GM23338 (cell line): ENCODE results near the gene CAP1. TPM values are rescaled to one million over a fixed set of nuclear protein-coding genes. Genes with fewer than 3 reads are reported as not detected.

Experiments used
- ATAC-seq: fragments of 200-7000 bp; cut with Tn5 transposase; 3 replicates; pipeline ENCODE4 v1.9.1; 2020
- DNase-seq: peaks from one replicate; pipeline ENCODE4 v3.0.0-alpha.2; 2015; ENCODE audit warnings: low spot score
- H2AFZ ChIP-seq: fragments of 200-600 bp; sonication (generic); 2 replicates; pipeline ENCODE4 v1.8.0; 2016; ENCODE audit warnings: antibody characterized with exemption, mild to moderate bottlenecking, moderate library complexity
- H3F3A ChIP-seq: fragments of 200-600 bp; sonication (generic); replicated peaks from 2 replicates; pipeline ENCODE4 v1.8.0; 2017; ENCODE audit warnings: antibody characterized with exemption, mixed run types, low read depth
- H3K27ac ChIP-seq: fragments of 200-600 bp; sonication (generic); 2 replicates; pipeline ENCODE4 v1.6.1; 2016; ENCODE audit warnings: low read depth
- H3K27me3 ChIP-seq: fragments of 200-600 bp; sonication (generic); 2 replicates; pipeline ENCODE4 v1.8.0; 2016; ENCODE audit warnings: mild to moderate bottlenecking, mixed run types, moderate library complexity; ENCODE audit not compliant: insufficient read depth
- H3K36me3 ChIP-seq: fragments of 200-600 bp; sonication (generic); 2 replicates; pipeline ENCODE4 v1.8.0; 2016; ENCODE audit warnings: mild to moderate bottlenecking; ENCODE audit not compliant: insufficient read depth
- H3K4me1 ChIP-seq: fragments of 200-600 bp; sonication (generic); 2 replicates; pipeline ENCODE4 v1.8.0; 2016; ENCODE audit warnings: mild to moderate bottlenecking, moderate library complexity; ENCODE audit not compliant: insufficient read depth
- H3K4me2 ChIP-seq: fragments of 200-600 bp; sonication (generic); 2 replicates; pipeline ENCODE4 v1.7.1; 2017; ENCODE audit warnings: mixed run types
- H3K4me3 ChIP-seq: fragments of 200-600 bp; sonication (generic); 2 replicates; pipeline ENCODE4 v1.6.1; 2016; ENCODE audit warnings: mixed run types
- H3K79me2 ChIP-seq: fragments of 200-600 bp; sonication (generic); replicated peaks from 2 replicates; pipeline ENCODE4 v1.8.0; 2017; ENCODE audit warnings: mild to moderate bottlenecking; ENCODE audit not compliant: insufficient read depth
- H3K9me2 ChIP-seq: fragments of 200-600 bp; sonication (generic); 2 replicates; pipeline ENCODE4 v1.8.0; 2017; ENCODE audit not compliant: insufficient read depth
- H4K20me1 ChIP-seq: fragments of 200-600 bp; sonication (generic); replicated peaks from 2 replicates; pipeline ENCODE4 v1.8.0; 2017; ENCODE audit warnings: mild to moderate bottlenecking; ENCODE audit not compliant: insufficient read depth
- H3K27ac Mint-ChIP-seq: 2 replicates; pipeline ENCODE4 v1.8.0; 2020; ENCODE audit warnings: inconsistent platforms, mild to moderate bottlenecking, moderate library complexity, mixed read lengths
- H3K27me3 Mint-ChIP-seq: 3 replicates; pipeline ENCODE4 v1.8.0; 2022; ENCODE audit warnings: low read depth, mild to moderate bottlenecking, moderate library complexity, mixed read lengths, inconsistent platforms; ENCODE audit not compliant: insufficient read depth, poor library complexity
- H3K36me3 Mint-ChIP-seq: 3 replicates; pipeline ENCODE4 v1.8.0; 2021; ENCODE audit warnings: low read depth, mild to moderate bottlenecking, inconsistent platforms, moderate library complexity, mixed read lengths
- H3K4me1 Mint-ChIP-seq: 3 replicates; pipeline ENCODE4 v1.8.0; 2020; ENCODE audit warnings: mild to moderate bottlenecking, inconsistent platforms, mixed read lengths
- H3K4me3 Mint-ChIP-seq: 3 replicates; pipeline ENCODE4 v1.8.0; 2021; ENCODE audit warnings: moderate library complexity, mild to moderate bottlenecking, inconsistent platforms, mixed read lengths
- H3K9me3 Mint-ChIP-seq: 3 replicates; pipeline ENCODE4 v1.8.0; 2020; ENCODE audit warnings: moderate library complexity, mild to moderate bottlenecking, inconsistent platforms, mixed read lengths
- CREB1 ChIP-seq: fragments of 250-450 bp; sonication (Bioruptor Pico); IDR thresholded peaks from 2 replicates; pipeline ENCODE4 v1.5.0; 2020; ENCODE audit warnings: low read depth, mild to moderate bottlenecking, moderate library complexity
- EZH2 ChIP-seq: fragments of 200-600 bp; sonication (generic); IDR thresholded peaks from one replicate; pipeline ENCODE4 v1.8.0; 2017; ENCODE audit warnings: antibody characterized with exemption, mild to moderate bottlenecking, low read depth; ENCODE audit not compliant: unreplicated experiment
- EZH2phosphoT487 ChIP-seq: fragments of 200-600 bp; sonication (generic); IDR thresholded peaks from one replicate; pipeline ENCODE4 v1.8.1; 2018; ENCODE audit warnings: antibody characterized with exemption; ENCODE audit not compliant: unreplicated experiment
- JUNB ChIP-seq: IDR thresholded peaks from one replicate; pipeline ENCODE4 v1.6.1; 2016; ENCODE audit warnings: antibody characterized with exemption; ENCODE audit not compliant: unreplicated experiment
- NANOG ChIP-seq: IDR thresholded peaks from 2 replicates; pipeline ENCODE4 v1.6.1; 2016; ENCODE audit warnings: antibody characterized with exemption, borderline replicate concordance
- POLR2AphosphoS5 ChIP-seq: IDR thresholded peaks from 2 replicates; pipeline ENCODE4 v1.6.1; 2016; ENCODE audit warnings: antibody characterized with exemption, low read depth
- STAT1 ChIP-seq: IDR thresholded peaks from one replicate; pipeline ENCODE4 v1.6.1; 2016; ENCODE audit warnings: antibody characterized with exemption; ENCODE audit not compliant: unreplicated experiment
- ZNF114 ChIP-seq: fragments of 250-450 bp; sonication (Bioruptor Pico); IDR thresholded peaks from 2 replicates; pipeline ENCODE4 v1.5.0; 2020; ENCODE audit warnings: mild to moderate bottlenecking, moderate library complexity
- ZNF331 ChIP-seq: fragments of 250-450 bp; sonication (Bioruptor Pico); IDR thresholded peaks from 2 replicates; pipeline ENCODE4 v1.5.0; 2020; ENCODE audit warnings: low read depth, mild to moderate bottlenecking, moderate library complexity
- polyA plus RNA-seq: library from polyadenylated mRNA; unstranded; fragments of >200 nt; fragmentation: Nextera tagmentation; extraction: Ambion mirVana; gene quantifications from 2 replicates; pipeline ENCODE4 v1.2.1, GENCODE V29; 2016
- total RNA-seq: library from RNA; depleted of rRNA; stranded (reverse); fragments of >200 nt; shearing (Covaris generic); gene quantifications from 2 replicates; pipeline ENCODE4 v1.2.3, GENCODE V29; 2014
- TF ChIP-seq, protein P1 (sequence below): fragments of 250-450 bp; sonication (Bioruptor Pico); IDR thresholded peaks from 2 replicates; pipeline ENCODE4 v1.5.0; 2020; ENCODE audit warnings: mild to moderate bottlenecking, moderate library complexity
- TF ChIP-seq, protein P2 (sequence below): IDR thresholded peaks from one replicate; pipeline ENCODE4 v1.6.1; 2018; ENCODE audit warnings: antibody characterized with exemption; ENCODE audit not compliant: unreplicated experiment
- TF ChIP-seq, protein P3 (sequence below), 2 experiments: fragments of 200-600 bp in 1 of 2; sonication (generic) in 1 of 2; conservative IDR thresholded peaks; 2 replicates each; pipeline versions ENCODE4 v1.5.1 to v1.6.1; 2016 to 2017; ENCODE audit warnings: antibody characterized with exemption in 2 of 2, low read depth in 2 of 2, mild to moderate bottlenecking in 2 of 2, moderate library complexity in 1 of 2
- TF ChIP-seq, protein P4 (sequence below): IDR thresholded peaks from 2 replicates; pipeline ENCODE4 v1.6.1; 2016; ENCODE audit warnings: antibody characterized with exemption

The CAP1 gene
- total and polyA plus RNA-seq, 2 experiments from 2014 or later, result 133 to 254 TPM

DNA sequence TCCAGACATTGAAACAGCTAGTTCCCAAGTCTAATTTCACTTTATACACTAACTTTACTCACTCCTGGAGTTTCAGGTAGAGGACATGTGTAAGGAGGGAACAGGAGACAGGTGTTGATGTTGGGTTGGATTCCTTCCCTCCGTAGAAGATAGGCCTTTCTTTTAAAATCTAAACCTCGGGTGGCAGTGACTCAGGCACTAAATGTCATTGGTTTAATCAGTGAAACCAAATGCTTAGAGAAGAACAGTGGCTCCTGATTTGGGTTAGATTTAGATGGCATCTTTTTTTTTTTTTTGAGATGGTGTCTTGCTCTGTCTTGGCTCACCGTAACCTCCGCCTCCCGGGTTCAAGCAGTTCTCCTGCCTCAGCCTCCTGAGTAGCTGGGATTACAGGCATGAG lies 7.2 kb downstream of the CAP1 start:
- DNase-seq (no peak), ATAC-seq (no peak)
- Histone ChIP-seq H3K79me2 (peaks cover 100% of the 10 kb centered on the region), H3F3A (no peaks in the 10 kb centered on the region), H3K4me3 (no peak overlapping the region), H3K9me2 (no peaks in the 10 kb centered on the region), H4K20me1 (peaks cover 63% of the 10 kb centered on the region), H3K27me3 (no peaks in the 10 kb centered on the region), H3K36me3 (peaks cover 5% of the 10 kb centered on the region), H2AFZ (no peak overlapping the region), H3K4me1 (no peaks in the 10 kb centered on the region), H3K27ac (0 out of 2 replicates have a peak overlapping the region, but pooled peaks have one; percentile 51), H3K4me2 (no peak overlapping the region)
- Mint-ChIP-seq H3K4me1 (peaks cover 9% of the 10 kb centered on the region), H3K4me3 (no peak overlapping the region), H3K36me3 (peaks cover 17% of the 10 kb centered on the region), H3K9me3 (no peaks in the 10 kb centered on the region), H3K27me3 (no peaks in the 10 kb centered on the region), H3K27ac (no peak overlapping the region)
- TF ChIP-seq CREB1, result no peak
- TF ChIP-seq EZH2phosphoT487, result no peak
- TF ChIP-seq, protein P1, sequence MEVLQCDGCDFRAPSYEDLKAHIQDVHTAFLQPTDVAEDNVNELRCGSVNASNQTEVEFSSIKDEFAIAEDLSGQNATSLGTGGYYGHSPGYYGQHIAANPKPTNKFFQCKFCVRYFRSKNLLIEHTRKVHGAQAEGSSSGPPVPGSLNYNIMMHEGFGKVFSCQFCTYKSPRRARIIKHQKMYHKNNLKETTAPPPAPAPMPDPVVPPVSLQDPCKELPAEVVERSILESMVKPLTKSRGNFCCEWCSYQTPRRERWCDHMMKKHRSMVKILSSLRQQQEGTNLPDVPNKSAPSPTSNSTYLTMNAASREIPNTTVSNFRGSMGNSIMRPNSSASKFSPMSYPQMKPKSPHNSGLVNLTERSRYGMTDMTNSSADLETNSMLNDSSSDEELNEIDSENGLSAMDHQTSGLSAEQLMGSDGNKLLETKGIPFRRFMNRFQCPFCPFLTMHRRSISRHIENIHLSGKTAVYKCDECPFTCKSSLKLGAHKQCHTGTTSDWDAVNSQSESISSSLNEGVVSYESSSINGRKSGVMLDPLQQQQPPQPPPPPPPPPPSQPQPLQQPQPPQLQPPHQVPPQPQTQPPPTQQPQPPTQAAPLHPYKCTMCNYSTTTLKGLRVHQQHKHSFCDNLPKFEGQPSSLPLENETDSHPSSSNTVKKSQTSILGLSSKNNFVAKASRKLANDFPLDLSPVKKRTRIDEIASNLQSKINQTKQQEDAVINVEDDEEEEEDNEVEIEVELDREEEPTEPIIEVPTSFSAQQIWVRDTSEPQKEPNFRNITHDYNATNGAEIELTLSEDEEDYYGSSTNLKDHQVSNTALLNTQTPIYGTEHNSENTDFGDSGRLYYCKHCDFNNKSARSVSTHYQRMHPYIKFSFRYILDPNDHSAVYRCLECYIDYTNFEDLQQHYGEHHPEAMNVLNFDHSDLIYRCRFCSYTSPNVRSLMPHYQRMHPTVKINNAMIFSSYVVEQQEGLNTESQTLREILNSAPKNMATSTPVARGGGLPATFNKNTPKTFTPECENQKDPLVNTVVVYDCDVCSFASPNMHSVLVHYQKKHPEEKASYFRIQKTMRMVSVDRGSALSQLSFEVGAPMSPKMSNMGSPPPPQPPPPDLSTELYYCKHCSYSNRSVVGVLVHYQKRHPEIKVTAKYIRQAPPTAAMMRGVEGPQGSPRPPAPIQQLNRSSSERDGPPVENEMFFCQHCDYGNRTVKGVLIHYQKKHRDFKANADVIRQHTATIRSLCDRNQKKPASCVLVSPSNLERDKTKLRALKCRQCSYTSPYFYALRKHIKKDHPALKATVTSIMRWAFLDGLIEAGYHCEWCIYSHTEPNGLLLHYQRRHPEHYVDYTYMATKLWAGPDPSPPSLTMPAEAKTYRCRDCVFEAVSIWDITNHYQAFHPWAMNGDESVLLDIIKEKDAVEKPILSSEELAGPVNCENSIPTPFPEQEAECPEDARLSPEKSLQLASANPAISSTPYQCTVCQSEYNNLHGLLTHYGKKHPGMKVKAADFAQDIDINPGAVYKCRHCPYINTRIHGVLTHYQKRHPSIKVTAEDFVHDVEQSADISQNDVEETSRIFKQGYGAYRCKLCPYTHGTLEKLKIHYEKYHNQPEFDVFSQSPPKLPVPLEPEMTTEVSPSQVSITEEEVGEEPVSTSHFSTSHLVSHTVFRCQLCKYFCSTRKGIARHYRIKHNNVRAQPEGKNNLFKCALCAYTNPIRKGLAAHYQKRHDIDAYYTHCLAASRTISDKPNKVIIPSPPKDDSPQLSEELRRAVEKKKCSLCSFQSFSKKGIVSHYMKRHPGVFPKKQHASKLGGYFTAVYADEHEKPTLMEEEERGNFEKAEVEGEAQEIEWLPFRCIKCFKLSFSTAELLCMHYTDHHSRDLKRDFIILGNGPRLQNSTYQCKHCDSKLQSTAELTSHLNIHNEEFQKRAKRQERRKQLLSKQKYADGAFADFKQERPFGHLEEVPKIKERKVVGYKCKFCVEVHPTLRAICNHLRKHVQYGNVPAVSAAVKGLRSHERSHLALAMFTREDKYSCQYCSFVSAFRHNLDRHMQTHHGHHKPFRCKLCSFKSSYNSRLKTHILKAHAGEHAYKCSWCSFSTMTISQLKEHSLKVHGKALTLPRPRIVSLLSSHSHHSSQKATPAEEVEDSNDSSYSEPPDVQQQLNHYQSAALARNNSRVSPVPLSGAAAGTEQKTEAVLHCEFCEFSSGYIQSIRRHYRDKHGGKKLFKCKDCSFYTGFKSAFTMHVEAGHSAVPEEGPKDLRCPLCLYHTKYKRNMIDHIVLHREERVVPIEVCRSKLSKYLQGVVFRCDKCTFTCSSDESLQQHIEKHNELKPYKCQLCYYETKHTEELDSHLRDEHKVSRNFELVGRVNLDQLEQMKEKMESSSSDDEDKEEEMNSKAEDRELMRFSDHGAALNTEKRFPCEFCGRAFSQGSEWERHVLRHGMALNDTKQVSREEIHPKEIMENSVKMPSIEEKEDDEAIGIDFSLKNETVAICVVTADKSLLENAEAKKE, result no peak
- no peak for TF ChIP-seq EZH2
- no peak for TF ChIP-seq POLR2AphosphoS5
- TF ChIP-seq STAT1, result no peak
- no peak for TF ChIP-seq ZNF331 (CRISPR knock-in tag)
- TF ChIP-seq ZNF114 (CRISPR knock-in tag), result no peak
- TF ChIP-seq JUNB, result no peak
- TF ChIP-seq NANOG, result no peak
- TF ChIP-seq, protein P2, sequence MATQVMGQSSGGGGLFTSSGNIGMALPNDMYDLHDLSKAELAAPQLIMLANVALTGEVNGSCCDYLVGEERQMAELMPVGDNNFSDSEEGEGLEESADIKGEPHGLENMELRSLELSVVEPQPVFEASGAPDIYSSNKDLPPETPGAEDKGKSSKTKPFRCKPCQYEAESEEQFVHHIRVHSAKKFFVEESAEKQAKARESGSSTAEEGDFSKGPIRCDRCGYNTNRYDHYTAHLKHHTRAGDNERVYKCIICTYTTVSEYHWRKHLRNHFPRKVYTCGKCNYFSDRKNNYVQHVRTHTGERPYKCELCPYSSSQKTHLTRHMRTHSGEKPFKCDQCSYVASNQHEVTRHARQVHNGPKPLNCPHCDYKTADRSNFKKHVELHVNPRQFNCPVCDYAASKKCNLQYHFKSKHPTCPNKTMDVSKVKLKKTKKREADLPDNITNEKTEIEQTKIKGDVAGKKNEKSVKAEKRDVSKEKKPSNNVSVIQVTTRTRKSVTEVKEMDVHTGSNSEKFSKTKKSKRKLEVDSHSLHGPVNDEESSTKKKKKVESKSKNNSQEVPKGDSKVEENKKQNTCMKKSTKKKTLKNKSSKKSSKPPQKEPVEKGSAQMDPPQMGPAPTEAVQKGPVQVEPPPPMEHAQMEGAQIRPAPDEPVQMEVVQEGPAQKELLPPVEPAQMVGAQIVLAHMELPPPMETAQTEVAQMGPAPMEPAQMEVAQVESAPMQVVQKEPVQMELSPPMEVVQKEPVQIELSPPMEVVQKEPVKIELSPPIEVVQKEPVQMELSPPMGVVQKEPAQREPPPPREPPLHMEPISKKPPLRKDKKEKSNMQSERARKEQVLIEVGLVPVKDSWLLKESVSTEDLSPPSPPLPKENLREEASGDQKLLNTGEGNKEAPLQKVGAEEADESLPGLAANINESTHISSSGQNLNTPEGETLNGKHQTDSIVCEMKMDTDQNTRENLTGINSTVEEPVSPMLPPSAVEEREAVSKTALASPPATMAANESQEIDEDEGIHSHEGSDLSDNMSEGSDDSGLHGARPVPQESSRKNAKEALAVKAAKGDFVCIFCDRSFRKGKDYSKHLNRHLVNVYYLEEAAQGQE, result no peak
- TF ChIP-seq, protein P3, sequence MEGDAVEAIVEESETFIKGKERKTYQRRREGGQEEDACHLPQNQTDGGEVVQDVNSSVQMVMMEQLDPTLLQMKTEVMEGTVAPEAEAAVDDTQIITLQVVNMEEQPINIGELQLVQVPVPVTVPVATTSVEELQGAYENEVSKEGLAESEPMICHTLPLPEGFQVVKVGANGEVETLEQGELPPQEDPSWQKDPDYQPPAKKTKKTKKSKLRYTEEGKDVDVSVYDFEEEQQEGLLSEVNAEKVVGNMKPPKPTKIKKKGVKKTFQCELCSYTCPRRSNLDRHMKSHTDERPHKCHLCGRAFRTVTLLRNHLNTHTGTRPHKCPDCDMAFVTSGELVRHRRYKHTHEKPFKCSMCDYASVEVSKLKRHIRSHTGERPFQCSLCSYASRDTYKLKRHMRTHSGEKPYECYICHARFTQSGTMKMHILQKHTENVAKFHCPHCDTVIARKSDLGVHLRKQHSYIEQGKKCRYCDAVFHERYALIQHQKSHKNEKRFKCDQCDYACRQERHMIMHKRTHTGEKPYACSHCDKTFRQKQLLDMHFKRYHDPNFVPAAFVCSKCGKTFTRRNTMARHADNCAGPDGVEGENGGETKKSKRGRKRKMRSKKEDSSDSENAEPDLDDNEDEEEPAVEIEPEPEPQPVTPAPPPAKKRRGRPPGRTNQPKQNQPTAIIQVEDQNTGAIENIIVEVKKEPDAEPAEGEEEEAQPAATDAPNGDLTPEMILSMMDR (conservative IDR thresholded peaks at IDR 0.05; ENCODE audit: low read depth in 2 of 2), result no peak
- TF ChIP-seq, protein P4, sequence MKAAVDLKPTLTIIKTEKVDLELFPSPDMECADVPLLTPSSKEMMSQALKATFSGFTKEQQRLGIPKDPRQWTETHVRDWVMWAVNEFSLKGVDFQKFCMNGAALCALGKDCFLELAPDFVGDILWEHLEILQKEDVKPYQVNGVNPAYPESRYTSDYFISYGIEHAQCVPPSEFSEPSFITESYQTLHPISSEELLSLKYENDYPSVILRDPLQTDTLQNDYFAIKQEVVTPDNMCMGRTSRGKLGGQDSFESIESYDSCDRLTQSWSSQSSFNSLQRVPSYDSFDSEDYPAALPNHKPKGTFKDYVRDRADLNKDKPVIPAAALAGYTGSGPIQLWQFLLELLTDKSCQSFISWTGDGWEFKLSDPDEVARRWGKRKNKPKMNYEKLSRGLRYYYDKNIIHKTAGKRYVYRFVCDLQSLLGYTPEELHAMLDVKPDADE, result no peak
